GM19455 (cell line): Measurements from ENCODE around the gene LIG3.
"Not testable (repeated sequence)": the region's sequence is repeated elsewhere in the genome, so short reads cannot be mapped to it uniquely, and the experiment has no call there.

ENCODE experiments used
- ATAC-seq: cut with Tn5 transposase; IDR thresholded peaks from one replicate; pipeline ENCODE4 v1.9.1; 2021; ENCODE audit not compliant: unreplicated experiment

The LIG3 gene

GRCh38 chr17:35030780-35031179 lies 50.5 kb downstream of the LIG3 start:
- no peak for ATAC-seq

- ATAC-seq = no peak
Observed at GRCh38 chr17:35038453-35038852, 58.1 kb downstream of the LIG3 start.

DNA sequence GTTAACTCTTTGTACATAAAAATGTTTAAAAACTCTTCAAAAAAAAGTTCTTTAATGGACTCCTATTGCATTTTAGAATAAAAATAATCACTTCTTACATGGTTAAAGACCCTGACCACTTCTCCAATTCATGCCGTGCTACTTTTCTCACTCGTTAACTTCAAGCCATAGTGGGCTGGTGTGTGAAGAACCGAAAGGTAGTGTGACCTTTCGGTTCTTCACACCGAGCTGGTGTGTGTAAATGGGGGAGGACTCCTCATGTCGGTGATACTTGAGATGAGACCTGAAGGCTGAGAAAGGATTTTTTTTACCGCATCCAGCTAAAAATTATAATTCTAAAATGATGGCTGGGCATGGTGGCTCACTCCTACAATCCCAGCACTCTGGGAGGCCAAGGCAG lies 61.1 kb downstream of the LIG3 start:
- ATAC-seq = no peak

DNA sequence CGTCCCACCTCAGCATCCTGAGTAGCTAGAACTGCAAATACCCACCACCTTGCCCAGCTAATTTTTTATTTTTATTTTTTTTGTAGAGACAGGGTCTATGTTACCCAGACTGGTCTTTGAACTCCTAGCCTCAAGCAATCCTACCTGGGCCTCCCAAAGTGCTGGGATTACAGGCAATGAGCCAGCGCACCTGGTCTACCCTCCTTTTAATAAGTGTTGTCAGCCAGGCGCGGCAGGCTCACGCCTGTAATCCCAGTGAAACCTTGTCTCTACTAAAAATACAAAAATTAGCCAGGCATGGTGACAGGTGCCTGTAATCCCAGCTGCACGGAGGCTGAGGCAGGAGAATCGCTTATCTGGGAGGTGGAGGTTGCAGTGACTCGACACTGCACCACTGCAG lies 63.9 kb downstream of the LIG3 start:
- ATAC-seq = no peak

DNA sequence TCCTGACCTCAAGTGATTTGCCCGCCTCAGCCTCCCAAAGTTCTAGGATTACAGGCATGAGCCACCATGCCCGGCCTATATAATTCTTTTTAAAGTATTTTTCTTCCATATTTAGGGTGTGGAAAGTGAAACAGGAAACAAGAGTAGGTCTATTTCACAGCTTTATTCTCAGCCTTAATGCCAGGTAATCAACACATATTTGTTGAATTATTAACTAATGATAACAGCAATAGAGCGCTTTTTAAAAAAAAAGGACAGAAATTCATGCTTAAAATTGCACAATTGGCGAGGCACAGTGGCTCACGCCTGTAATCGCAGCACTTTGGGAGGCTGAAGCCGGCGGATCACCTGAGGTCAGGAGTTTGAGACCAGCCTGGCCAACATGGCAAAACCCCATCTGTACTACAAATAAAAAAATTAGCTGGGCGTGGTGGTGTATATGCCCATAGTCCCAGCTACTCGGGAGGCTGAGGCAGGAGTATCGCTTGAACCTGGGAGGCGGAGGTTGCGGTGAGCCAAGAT lies 65.2 kb downstream of the LIG3 start:
- not testable (repeated sequence) for ATAC-seq

DNA sequence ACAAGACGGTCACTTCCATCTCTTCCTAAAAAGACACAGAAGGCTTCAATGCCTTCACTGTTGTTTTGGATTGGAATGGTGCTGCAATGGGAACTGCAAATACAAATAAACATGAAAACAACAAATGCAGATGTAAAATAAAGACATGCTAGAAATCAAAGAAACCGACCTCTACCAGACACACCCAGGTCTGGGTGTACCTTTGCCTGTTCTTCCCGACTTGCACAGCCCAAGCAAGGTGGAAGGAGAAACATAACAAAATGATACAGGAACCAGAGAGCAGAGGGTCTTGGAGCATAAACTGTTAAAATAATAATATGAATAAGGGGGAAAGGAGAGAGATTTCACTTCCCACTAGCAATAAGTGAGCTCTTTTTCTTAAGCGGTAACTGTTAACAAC lies 65.9 kb downstream of the LIG3 start:
- ATAC-seq = no peak

GRCh38 chr17:35046740-35047283 lies 66.5 kb downstream of the LIG3 start:
- peak; percentile 62 for ATAC-seq

DNA sequence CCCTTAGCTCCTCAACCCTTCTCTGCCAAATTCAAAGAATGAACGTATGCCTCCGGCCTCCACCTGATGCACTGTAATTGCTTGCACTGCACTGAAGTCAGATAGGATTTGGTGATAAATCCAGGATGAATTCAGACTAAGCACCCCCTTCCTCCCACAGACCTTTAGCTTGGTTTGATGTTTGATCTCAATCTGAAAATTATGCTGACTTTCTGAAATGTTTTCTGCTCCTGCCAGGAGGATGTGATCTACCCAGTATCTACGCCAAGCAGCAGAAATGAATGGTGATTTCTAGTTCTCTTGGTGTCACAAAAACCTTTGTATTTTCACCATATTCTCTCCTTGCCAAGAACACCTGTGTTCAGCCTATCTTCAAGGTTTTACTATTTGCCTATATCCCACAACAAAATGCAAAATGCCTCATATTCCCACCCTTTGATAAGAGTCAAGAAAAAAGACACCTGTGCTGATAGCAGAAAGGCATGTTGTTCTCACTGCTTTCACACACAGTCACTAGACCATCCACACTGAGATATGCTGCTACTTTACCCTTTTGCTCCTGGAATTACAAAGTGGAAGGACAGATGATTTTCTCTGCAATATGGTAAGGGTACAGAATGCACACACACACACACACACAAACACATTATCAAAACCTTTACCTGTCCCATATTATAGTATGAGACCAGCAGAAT lies 68.5 kb downstream of the LIG3 start:
- ATAC-seq = no peak

DNA sequence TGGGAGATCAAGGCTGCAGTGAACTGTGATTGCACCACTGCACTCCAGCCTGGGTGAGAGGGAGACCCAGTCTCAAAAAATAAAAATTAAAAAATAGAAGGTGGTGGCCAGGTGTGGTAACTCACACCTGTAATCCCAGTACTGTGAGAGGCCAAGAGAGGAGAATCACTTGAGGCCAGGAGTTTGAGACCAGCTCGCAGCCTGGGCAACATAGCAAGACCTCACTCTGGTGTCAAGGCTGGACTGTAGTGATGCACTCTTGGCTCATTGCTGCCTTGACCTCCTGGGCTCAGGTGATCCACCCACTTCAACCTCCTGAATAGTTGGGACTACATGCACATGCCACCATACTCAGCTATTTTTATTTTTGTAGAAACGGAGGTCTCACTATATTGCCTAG lies 69.9 kb downstream of the LIG3 start:
- no peak for ATAC-seq

- ATAC-seq = no peak
Observed at GRCh38 chr17:35051183-35051578, 70.9 kb downstream of the LIG3 start.

GRCh38 chr17:35051579-35052240 lies 71.4 kb downstream of the LIG3 start:
- ATAC-seq = no peak

DNA sequence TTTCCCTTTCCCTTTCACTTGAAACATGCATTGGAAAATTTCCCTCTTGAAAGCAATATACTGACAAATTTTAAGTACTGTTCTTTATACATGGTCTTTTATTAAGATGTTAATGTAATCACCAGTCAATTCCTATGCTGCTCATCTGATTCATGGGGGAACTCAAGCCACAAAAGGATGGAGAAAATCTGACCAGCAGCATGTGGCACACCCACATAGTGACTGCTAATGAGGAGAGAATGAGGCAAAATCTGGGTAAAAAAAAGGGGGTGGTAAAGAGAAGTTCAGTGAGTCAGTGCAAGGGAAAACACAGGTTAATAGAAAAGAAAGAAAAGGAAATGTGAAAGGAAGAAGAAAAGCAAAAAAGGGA lies 71.9 kb downstream of the LIG3 start:
- ATAC-seq = no peak

- ATAC-seq = no peak
Observed at GRCh38 chr17:35052780-35053179, 72.5 kb downstream of the LIG3 start.

DNA sequence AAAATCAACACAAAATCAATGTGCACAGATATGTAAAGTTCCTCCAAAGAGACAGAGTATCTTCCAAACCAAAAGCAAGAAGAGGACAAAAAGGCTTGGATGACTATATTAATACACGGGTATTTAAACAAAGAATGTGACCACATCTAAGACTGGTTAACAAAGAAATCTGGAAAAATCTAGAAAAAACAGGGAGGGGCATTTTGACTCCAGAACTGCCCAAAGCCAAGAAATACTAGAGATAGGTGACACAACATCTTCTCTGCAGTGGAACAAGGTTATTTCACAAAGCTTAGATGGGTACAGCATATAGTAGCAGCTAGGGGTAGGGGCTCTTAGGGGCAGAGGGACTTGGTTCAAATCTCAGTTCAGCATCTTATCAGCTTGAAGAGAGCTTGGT lies 72.9 kb downstream of the LIG3 start:
- ATAC-seq = no peak

DNA sequence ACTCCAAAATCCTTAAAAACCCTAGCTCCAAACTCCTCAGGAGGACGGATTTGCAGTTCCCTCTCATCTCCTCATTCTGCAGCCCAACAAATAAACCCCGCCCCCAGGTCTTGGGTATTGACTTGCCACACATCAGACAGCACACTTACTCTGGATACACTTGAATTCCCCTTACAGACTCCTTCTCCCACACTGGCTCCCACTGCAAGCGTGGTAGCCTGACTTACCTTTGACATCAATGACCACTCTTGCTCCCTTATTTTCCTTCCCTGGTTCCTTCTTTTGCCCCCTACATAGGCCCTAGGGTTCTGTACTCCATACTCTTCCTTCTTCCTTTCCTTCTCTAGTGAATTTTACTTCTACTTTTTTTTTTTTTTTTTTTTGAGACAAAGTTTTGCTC lies 75.7 kb downstream of the LIG3 start:
- no peak for ATAC-seq

DNA sequence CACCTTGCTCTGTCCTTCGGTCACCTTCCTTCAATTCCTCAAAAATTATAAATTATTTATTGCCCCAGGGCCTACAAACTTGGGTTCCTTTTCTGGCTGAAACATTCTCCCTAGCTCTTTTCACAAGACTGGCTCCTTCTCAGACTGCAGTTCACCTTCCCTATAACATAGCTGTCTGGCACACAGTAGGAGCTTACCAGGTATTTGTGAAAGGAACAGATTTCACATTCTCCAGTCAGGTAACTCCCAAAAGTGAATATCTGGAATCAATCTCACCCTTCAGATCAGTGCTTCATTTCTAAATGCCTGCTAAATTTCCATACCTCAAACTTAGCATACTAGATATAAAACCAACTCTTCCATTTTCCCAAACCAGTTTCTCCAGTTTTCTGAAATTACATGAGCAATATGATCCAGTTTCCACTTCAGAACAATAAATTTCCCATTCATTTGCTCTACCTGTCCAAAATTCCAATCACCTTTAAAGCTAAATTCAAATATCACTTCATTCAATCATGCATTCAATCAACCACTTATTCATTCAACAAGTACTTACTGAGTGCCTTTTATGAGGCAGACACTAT lies 77.1 kb downstream of the LIG3 start:
- ATAC-seq = no peak
